ENCODE measurements around the gene RICTOR. TPM values are rescaled to one million over a fixed set of nuclear protein-coding genes. Genes with fewer than 3 reads are reported as not detected.

The RICTOR gene
- total and polyA plus RNA-seq, 9 of the 15 experiments (the other 6 are each of a cell fraction or from before 2014, with no cell fraction given), result 13.9 to 46.6 (median 22.6) TPM

DNA sequence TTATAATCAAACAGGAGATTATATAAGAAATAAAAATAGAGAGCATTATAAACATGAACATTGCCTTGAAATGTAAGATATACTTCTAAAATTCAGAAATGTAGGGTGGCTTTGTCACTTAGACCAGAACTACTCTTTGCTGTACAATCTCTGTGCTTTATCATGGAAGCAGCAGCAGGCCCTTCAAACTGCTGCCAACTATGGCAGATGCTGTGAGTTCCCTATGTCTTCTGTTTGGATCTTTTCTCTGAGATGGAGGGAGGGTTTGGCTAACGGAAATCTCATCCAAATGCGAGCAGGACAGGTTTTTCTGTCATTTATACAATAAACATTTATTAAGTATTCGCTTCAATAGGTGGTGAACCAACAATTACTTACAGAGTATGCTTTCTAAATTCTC lies 34.8 kb upstream of the RICTOR start:
- in situ Hi-C loops (cut with MboI), result no loop called here
- Histone ChIP-seq H3K4me3 (no peak overlapping the region), H3K9ac (ENCODE audit: insufficient read depth in 1 of 2, low read depth in 2 of 2, low read length in 2 of 2) (no peak overlapping the region), H3K27ac (ENCODE audit: extremely low read depth, low read depth, low read length) (no peak overlapping the region), H3K27me3 (ENCODE audit: control insufficient read depth in 2 of 2, insufficient read depth in 2 of 2, low read length in 2 of 2) (no peaks in the 10 kb centered on the region), H3K4me2 (ENCODE audit: insufficient read depth, low read length) (no peak overlapping the region), H3K36me3 (ENCODE audit: control insufficient read depth, insufficient read depth, low read length) (no peaks in the 10 kb centered on the region), H3K79me2 (ENCODE audit: control insufficient read depth, insufficient read depth, low read length) (no peaks in the 10 kb centered on the region), H4K20me1 (replicated peaks; ENCODE audit: control insufficient read depth, insufficient read depth, low read length) (no peaks in the 10 kb centered on the region), H2AFZ (ENCODE audit: low read depth, low read length) (peak overlapping the region; percentile 60; the same call in 1 of the 2 replicates), H3K9me3 (replicated peaks; ENCODE audit: control insufficient read depth, insufficient read depth, low read depth, low read length) (no peaks in the 10 kb centered on the region), H3K9me1 (ENCODE audit: control insufficient read depth, insufficient read depth, low read length) (no peaks in the 10 kb centered on the region), H3K4me1 (replicated peaks in 1 of 2; ENCODE audit: control insufficient read depth in 2 of 2, insufficient read depth in 2 of 2, low read length in 2 of 2) (peaks cover 0 to 1% of the 10 kb centered on the region in 2 experiments; a peak in 3 of 5 replicates)
- intact Hi-C loops (cut with micrococcal nuclease), result no loop called here
- DNase-seq (ENCODE audit: extremely low read depth in 1 of 4, low spot score in 3 of 4) (no peak), FAIRE-seq (no peak), ATAC-seq (peak; percentile 60)
- BruUV-seq (replicated peaks), result no TSS peak
- CTCF ChIA-PET (ENCODE audit: low intra/inter-chr PET ratio), result interaction anchor here (0.6 kb wide), 1 partner anchor 10 kb away, joined by 3 read pairs; no protein-coding TSS in a partner anchor
- WGBS (ENCODE audit: insufficient coverage, low coverage, missing lambda C conversion rate), result 40% methylated on average over 3 of the region's 3 CpGs
- POLR2A ChIA-PET, result interaction anchor here (1.2 kb wide), 1 partner anchor 36 kb away, joined by 3 read pairs; no protein-coding TSS in a partner anchor
- TF ChIP-seq EP400 (IDR thresholded peaks at IDR 0.05), result no peak
- no peak for TF ChIP-seq GTF3C2 (IDR thresholded peaks at IDR 0.05; ENCODE audit: borderline replicate concordance, extremely low read depth, insufficient read length)
- TF ChIP-seq ZNF699 (CRISPR knock-in tag; IDR thresholded peaks at IDR 0.05; ENCODE audit: insufficient replicate concordance), result no peak
- no peak for TF ChIP-seq TARDBP (IDR thresholded peaks at IDR 0.05)
- TF ChIP-seq PYGO2 (tag; IDR thresholded peaks at IDR 0.05), result no peak
- TF ChIP-seq SIN3B (IDR thresholded peaks at IDR 0.05; ENCODE audit: low read depth), result no peak
- TF ChIP-seq CBX1 (IDR thresholded peaks at IDR 0.05; ENCODE audit: low read depth), result no peak
- no peak for TF ChIP-seq GTF2F1 (IDR thresholded peaks at IDR 0.05; ENCODE audit: low read depth, low read length)
- TF ChIP-seq ZNF76 (CRISPR knock-in tag; IDR thresholded peaks at IDR 0.05; ENCODE audit: borderline replicate concordance), result no peak
- no peak for TF ChIP-seq NR2F6 (CRISPR knock-in tag; IDR thresholded peaks at IDR 0.05)
- no peak for TF ChIP-seq ZNF518B (CRISPR knock-in tag; IDR thresholded peaks at IDR 0.05)
- TF ChIP-seq MEF2A (IDR thresholded peaks at IDR 0.05; ENCODE audit: control insufficient read depth, low read depth, low read length), result no peak
- TF ChIP-seq SIX5 (IDR thresholded peaks at IDR 0.05; ENCODE audit: borderline replicate concordance in 1 of 2, insufficient read depth in 1 of 2, low read depth in 1 of 2, low read length in 2 of 2), result no peak
- TF ChIP-seq SMAD3 (CRISPR knock-in tag; conservative IDR thresholded peaks at IDR 0.05), result no peak
- TF ChIP-seq ZNF217 (CRISPR knock-in tag; IDR thresholded peaks at IDR 0.05), result no peak
- TF ChIP-seq, protein P1, sequence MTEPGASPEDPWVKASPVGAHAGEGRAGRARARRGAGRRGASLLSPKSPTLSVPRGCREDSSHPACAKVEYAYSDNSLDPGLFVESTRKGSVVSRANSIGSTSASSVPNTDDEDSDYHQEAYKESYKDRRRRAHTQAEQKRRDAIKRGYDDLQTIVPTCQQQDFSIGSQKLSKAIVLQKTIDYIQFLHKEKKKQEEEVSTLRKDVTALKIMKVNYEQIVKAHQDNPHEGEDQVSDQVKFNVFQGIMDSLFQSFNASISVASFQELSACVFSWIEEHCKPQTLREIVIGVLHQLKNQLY (CRISPR knock-in tag; conservative IDR thresholded peaks at IDR 0.05), result no peak
- no peak for TF ChIP-seq XRCC5 (IDR thresholded peaks at IDR 0.05; ENCODE audit: low read depth, low read length)
